Thyroid gland (tissue), 4 donors: Measurements from ENCODE around the gene SIDT1. TPM values are rescaled to one million over a fixed set of nuclear protein-coding genes. Genes with fewer than 3 reads are reported as not detected.

Source experiments
- DNase-seq, 2 donors: peaks; one replicate each; pipeline ENCODE4 v3.0.0-alpha.2; 2019
- H3K27ac ChIP-seq, 3 donors: fragments of 200-600 bp; sonication (generic); 1 replicate in 2 of 3; 2 replicates in 1 of 3; pipeline ENCODE4 v1.5.1; 2016 to 2019; ENCODE audit warnings: mild to moderate bottlenecking in 1 of 3, moderate library complexity in 1 of 3
- H3K27me3 ChIP-seq: fragments of 200-600 bp; sonication (generic); one replicate; pipeline ENCODE4 v1.5.1; 2019
- H3K36me3 ChIP-seq, 2 donors: fragments of 200-600 bp; sonication (generic); one replicate each; pipeline ENCODE4 v1.5.1; 2016 to 2019
- H3K4me1 ChIP-seq, 2 donors: fragments of 200-600 bp; sonication (generic); one replicate each; pipeline ENCODE4 v1.5.1; 2017 to 2019
- H3K4me3 ChIP-seq, 3 donors: fragments of 200-600 bp; sonication (generic); replicated peaks in 1 of 3; 1 replicate in 2 of 3; 2 replicates in 1 of 3; pipeline ENCODE4 v1.5.1; 2016; ENCODE audit warnings: mild to moderate bottlenecking in 1 of 3
- H3K9me3 ChIP-seq: fragments of 200-600 bp; sonication (generic); one replicate; pipeline ENCODE4 v1.5.1; 2017
- POLR2A ChIP-seq, 2 donors: fragments of 450-650 bp; IDR thresholded peaks; one replicate each; pipeline ENCODE4 v1.6.1; 2017; ENCODE audit warnings: antibody characterized with exemption in 2 of 2, mild to moderate bottlenecking in 2 of 2, moderate library complexity in 1 of 2
- WGBS, 2 donors: methylation state at CpG; one replicate each; pipeline ENCODE4 v1.1.5; 2017; 5-methylcytosine and 5-hydroxymethylcytosine counted together
- intact Hi-C: fragments of 100-400 bp; cut with DNase I; formaldehyde crosslinking; loops from one replicate; pipeline ENCODE4 v1.15.1; 2023
- total RNA-seq, 4 donors: library from RNA; depleted of rRNA; stranded (reverse); fragments of >200 nt; gene quantifications; one replicate each; pipeline ENCODE4 v1.2.3, GENCODE V29; 2016
- TF ChIP-seq, protein P1 (sequence below), 6 experiments: fragments of 200-600 bp in 3 of 6; fragments of 450-650 bp in 3 of 6; sonication (generic) in 3 of 6; IDR thresholded peaks; one replicate each; pipeline ENCODE4 v1.5.1; 2016 to 2019; ENCODE audit warnings: antibody characterized with exemption in 6 of 6, mild to moderate bottlenecking in 2 of 6, inconsistent platforms in 1 of 6, moderate library complexity in 1 of 6

The SIDT1 gene
- total RNA-seq, 4 donors from 2014 or later, result 0.98 to 3.1 (median 2.6) TPM

DNA sequence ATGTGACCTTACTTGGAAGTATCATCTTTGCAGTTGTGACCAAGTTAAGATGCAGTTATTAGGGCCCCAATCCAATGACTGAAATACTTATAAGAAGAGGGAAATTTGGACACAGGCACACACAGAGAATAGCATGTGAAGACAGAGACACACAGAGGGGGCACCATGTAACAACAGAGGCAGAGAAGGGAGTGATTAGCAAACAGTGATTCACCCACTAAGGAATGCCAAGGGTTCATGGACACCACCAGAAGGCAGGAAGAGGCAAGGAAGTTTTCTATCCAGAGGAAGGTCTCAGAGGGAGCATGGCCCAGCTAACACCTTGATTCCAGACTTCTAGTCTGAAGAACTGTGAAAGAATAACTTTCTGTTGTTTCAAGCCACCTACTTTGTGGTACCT is 25.0 kb downstream of the SIDT1 start:
- no peak for TF ChIP-seq POLR2A (IDR thresholded peaks at IDR 0.05)
- TF ChIP-seq, protein P1, sequence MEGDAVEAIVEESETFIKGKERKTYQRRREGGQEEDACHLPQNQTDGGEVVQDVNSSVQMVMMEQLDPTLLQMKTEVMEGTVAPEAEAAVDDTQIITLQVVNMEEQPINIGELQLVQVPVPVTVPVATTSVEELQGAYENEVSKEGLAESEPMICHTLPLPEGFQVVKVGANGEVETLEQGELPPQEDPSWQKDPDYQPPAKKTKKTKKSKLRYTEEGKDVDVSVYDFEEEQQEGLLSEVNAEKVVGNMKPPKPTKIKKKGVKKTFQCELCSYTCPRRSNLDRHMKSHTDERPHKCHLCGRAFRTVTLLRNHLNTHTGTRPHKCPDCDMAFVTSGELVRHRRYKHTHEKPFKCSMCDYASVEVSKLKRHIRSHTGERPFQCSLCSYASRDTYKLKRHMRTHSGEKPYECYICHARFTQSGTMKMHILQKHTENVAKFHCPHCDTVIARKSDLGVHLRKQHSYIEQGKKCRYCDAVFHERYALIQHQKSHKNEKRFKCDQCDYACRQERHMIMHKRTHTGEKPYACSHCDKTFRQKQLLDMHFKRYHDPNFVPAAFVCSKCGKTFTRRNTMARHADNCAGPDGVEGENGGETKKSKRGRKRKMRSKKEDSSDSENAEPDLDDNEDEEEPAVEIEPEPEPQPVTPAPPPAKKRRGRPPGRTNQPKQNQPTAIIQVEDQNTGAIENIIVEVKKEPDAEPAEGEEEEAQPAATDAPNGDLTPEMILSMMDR (IDR thresholded peaks at IDR 0.05), result no peak
- no peak overlapping the region for H3K27ac ChIP-seq
- no peaks in the 10 kb centered on the region for H3K9me3 ChIP-seq
- no peaks in the 10 kb centered on the region for H3K27me3 ChIP-seq
- no peaks in the 10 kb centered on the region for H3K36me3 ChIP-seq
- no peak overlapping the region for H3K4me3 ChIP-seq
- no peaks in the 10 kb centered on the region for H3K4me1 ChIP-seq
- DNase-seq, result no peak
- intact Hi-C loops, result no loop called here

DNA sequence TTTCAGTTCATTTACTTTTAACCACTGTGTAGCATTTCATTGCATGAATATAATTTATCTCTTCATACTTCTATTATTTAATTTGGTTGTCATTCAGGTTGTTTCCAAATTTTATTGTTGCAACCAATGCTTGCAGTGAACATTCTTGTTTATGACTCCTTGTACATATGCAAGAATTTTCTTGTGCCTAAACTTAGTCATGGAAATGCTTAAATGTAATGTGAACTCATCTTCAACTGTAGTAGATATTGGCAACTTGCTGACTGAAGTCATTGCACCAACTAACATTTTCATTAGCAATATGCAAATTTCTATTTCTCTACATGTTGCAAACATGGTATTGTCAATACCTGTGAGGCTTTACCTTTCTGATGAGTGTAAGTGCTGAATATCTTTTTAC is 26.7 kb downstream of the SIDT1 start:
- TF ChIP-seq, protein P1 (IDR thresholded peaks at IDR 0.05), result no peak
- TF ChIP-seq POLR2A (IDR thresholded peaks at IDR 0.05), result no peak
- DNase-seq, result no peak
- Histone ChIP-seq H3K4me1 (no peaks in the 10 kb centered on the region), H3K4me3 (no peak overlapping the region), H3K27me3 (no peaks in the 10 kb centered on the region), H3K9me3 (no peaks in the 10 kb centered on the region), H3K36me3 (no peaks in the 10 kb centered on the region), H3K27ac (no peak overlapping the region)
- intact Hi-C loops, result no loop called here

GRCh38 chr3:113560271-113560670 is 27.9 kb downstream of the SIDT1 start:
- WGBS, 2 donors, result 77 to 79% methylated on average over 6 of the region's 6 CpGs
- H3K27me3 ChIP-seq, result no peaks in the 10 kb centered on the region
- TF ChIP-seq, protein P1 (IDR thresholded peaks at IDR 0.05), result no peak
- TF ChIP-seq POLR2A (IDR thresholded peaks at IDR 0.05), result no peak
- no peaks in the 10 kb centered on the region for H3K4me1 ChIP-seq
- no peak for DNase-seq
- no peaks in the 10 kb centered on the region for H3K9me3 ChIP-seq
- H3K27ac ChIP-seq, result no peak overlapping the region
- intact Hi-C loops, result no loop called here
- no peaks in the 10 kb centered on the region for H3K36me3 ChIP-seq
- no peak overlapping the region for H3K4me3 ChIP-seq

DNA sequence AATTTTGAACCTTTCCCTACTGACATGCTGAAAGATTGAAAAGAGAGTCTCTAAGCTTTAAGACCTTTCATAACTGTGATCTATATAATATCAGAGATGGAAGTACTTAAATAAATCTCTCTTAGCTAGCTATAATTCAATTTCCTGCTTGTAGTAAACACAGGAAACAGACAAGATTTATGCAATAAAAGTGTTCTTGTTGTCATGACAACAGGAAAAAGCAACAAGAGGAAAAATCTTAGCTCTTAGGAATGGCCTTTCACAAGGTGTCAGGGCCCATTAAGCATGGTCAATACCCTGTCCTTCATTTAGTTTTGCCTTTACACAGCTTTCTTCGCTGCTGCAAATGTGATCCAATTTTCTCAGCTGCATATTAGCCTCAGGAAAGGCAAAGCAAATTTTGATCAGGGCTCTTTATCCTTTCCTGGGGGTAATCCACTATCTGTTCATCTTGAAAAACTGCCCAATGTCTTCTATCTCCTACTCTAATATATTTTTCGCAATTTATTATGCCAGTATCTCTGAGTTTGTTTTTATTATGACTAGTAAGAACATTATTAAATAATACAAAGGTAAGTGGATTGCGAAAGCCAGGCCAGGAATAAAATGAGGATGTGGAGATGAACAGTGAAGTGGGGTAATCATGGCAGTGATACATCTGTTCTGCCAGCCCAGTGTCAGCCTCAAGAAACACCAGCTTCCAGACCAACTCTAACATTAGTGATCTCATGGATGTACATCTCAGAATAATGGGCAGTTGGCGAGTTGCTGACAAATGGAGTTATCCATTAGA is 28.7 kb downstream of the SIDT1 start:
- H3K27ac ChIP-seq, result no peak overlapping the region
- no peaks in the 10 kb centered on the region for H3K9me3 ChIP-seq
- no peaks in the 10 kb centered on the region for H3K36me3 ChIP-seq
- no peak for DNase-seq
- H3K27me3 ChIP-seq, result no peaks in the 10 kb centered on the region
- H3K4me1 ChIP-seq, result no peaks in the 10 kb centered on the region
- intact Hi-C loops, result no loop called here
- H3K4me3 ChIP-seq, result no peak overlapping the region
- TF ChIP-seq POLR2A (IDR thresholded peaks at IDR 0.05), result no peak
- TF ChIP-seq, protein P1 (IDR thresholded peaks at IDR 0.05), result no peak
- 87 to 95% methylated on average over 4 of the region's 4 CpGs for WGBS, 2 donors

- no peak overlapping the region for H3K4me3 ChIP-seq
- H3K27me3 ChIP-seq, result no peaks in the 10 kb centered on the region
- WGBS, 2 donors, result 84 to 85% methylated on average over 1 of the region's 1 CpG
- no peaks in the 10 kb centered on the region for H3K4me1 ChIP-seq
- no peaks in the 10 kb centered on the region for H3K9me3 ChIP-seq
- H3K27ac ChIP-seq, result no peak overlapping the region
- intact Hi-C loops, result no loop called here
- H3K36me3 ChIP-seq, result no peaks in the 10 kb centered on the region
- TF ChIP-seq, protein P1 (IDR thresholded peaks at IDR 0.05), result no peak
- no peak for DNase-seq
These were observed 33.2 kb downstream of the SIDT1 start for GRCh38 chr3:113565555-113565954.
